Natural killer cell (primary cell): ENCODE results near the gene MAST4. TPM values are rescaled to one million over a fixed set of nuclear protein-coding genes. Genes with fewer than 3 reads are reported as not detected.

Source experiments
- ATAC-seq, 3 donors: fragments of 150-1000 bp in 2 of 3; fragments of 200-7000 bp in 1 of 3; cut with Tn5 transposase; 1 replicate in 1 of 3; 2 replicates in 2 of 3; pipeline ENCODE4 v1.10.0; 2021; ENCODE audit warnings: mild to moderate bottlenecking in 2 of 3, moderate library complexity in 2 of 3
- DNase-seq, 2 donors: peaks; one replicate each; pipeline versions ENCODE4 v3.0.0 to v3.0.0-alpha.2; 2013 to 2021; ENCODE audit warnings: mixed read lengths in 1 of 2
- H3K27ac ChIP-seq: one replicate; pipeline ENCODE4 v1.5.1; 2013; ENCODE audit warnings: mild to moderate bottlenecking, low read length
- H3K27me3 ChIP-seq: one replicate; pipeline ENCODE4 v1.6.1; 2013; ENCODE audit warnings: low read length; ENCODE audit not compliant: control insufficient read depth, insufficient read depth
- H3K36me3 ChIP-seq: one replicate; pipeline ENCODE4 v1.6.1; 2013; ENCODE audit warnings: low read length; ENCODE audit not compliant: control insufficient read depth, insufficient read depth
- H3K4me1 ChIP-seq: one replicate; pipeline ENCODE4 v1.6.1; 2013; ENCODE audit warnings: low read length; ENCODE audit not compliant: control insufficient read depth, insufficient read depth
- H3K4me3 ChIP-seq: one replicate; pipeline ENCODE4 v1.5.1; 2013; ENCODE audit warnings: low read length
- H3K9me3 ChIP-seq: one replicate; pipeline ENCODE4 v1.6.1; 2013; ENCODE audit warnings: low read length; ENCODE audit not compliant: control insufficient read depth, insufficient read depth
- H3K27ac Mint-ChIP-seq, 2 donors: one replicate each; pipeline ENCODE4 v1.8.0; 2022; ENCODE audit warnings: mild to moderate bottlenecking in 2 of 2, mixed read lengths in 2 of 2, moderate library complexity in 1 of 2
- H3K27me3 Mint-ChIP-seq, 2 donors: one replicate each; pipeline ENCODE4 v1.8.0; 2022; ENCODE audit warnings: low read depth in 2 of 2, mixed read lengths in 2 of 2
- H3K36me3 Mint-ChIP-seq: one replicate; pipeline ENCODE4 v1.8.0; 2022; ENCODE audit warnings: mixed read lengths
- H3K4me1 Mint-ChIP-seq, 2 donors: one replicate each; pipeline ENCODE4 v1.8.0; 2022; ENCODE audit warnings: mixed read lengths in 2 of 2
- H3K4me3 Mint-ChIP-seq: one replicate; pipeline ENCODE4 v1.8.0; 2022; ENCODE audit warnings: mild to moderate bottlenecking, moderate library complexity, mixed read lengths
- H3K9me3 Mint-ChIP-seq, 2 donors: one replicate each; pipeline ENCODE4 v1.8.0; 2022; ENCODE audit warnings: mixed read lengths in 2 of 2
- WGBS: methylation state at CpG from one replicate; pipeline ENCODE4 v1.1.7; 2013; ENCODE audit warnings: missing lambda C conversion rate; ENCODE audit not compliant: insufficient coverage; 5-methylcytosine and 5-hydroxymethylcytosine counted together
- intact Hi-C: fragments of 100-400 bp; cut with micrococcal nuclease; formaldehyde crosslinking; loops from one replicate; pipeline ENCODE4 v1.14.2; 2022
- total RNA-seq, 4 donors: library from RNA; stranded (reverse); fragments of 120-200 nt in 1 of 4; gene quantifications; one replicate each; pipeline versions ENCODE4 v1.2.3 to v1.2.4, GENCODE V29; 2013 to 2022
- TF ChIP-seq, protein P1 (sequence below): fragments of 200-600 bp; IDR thresholded peaks from one replicate; pipeline ENCODE4 v1.8.0; 2022; ENCODE audit warnings: antibody characterized with exemption

MAST4 gene
- total RNA-seq, 3 donors from 2014 or later (not counting 1 experiment from before 2014, with no cell fraction given), result 6.5 to 14.1 (median 12.7) TPM

DNA sequence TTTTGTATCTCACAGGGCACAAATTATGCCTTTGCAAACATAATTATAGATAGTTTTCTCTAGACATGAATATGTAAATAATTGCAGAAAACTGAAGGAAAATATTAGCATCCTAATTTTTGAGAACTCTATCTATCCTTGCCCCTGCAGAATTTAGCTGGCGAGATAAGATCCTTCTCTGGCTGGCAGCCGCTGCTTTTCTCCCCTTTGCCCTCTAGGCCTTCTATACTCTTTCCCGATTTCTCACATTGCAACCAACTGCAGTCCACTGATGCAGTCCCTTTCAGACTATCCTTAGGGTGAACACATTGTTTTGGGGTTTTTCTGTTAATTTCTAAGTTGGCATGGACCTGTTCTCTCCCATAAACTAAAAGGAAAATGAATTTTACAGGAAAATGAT is 509.1 kb downstream of the MAST4 start:
- TF ChIP-seq, protein P1, sequence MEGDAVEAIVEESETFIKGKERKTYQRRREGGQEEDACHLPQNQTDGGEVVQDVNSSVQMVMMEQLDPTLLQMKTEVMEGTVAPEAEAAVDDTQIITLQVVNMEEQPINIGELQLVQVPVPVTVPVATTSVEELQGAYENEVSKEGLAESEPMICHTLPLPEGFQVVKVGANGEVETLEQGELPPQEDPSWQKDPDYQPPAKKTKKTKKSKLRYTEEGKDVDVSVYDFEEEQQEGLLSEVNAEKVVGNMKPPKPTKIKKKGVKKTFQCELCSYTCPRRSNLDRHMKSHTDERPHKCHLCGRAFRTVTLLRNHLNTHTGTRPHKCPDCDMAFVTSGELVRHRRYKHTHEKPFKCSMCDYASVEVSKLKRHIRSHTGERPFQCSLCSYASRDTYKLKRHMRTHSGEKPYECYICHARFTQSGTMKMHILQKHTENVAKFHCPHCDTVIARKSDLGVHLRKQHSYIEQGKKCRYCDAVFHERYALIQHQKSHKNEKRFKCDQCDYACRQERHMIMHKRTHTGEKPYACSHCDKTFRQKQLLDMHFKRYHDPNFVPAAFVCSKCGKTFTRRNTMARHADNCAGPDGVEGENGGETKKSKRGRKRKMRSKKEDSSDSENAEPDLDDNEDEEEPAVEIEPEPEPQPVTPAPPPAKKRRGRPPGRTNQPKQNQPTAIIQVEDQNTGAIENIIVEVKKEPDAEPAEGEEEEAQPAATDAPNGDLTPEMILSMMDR, result no peak
- WGBS, result 95% methylated on average over 3 of the region's 3 CpGs
- H3K36me3 Mint-ChIP-seq, result no peaks in the 10 kb centered on the region

DNA sequence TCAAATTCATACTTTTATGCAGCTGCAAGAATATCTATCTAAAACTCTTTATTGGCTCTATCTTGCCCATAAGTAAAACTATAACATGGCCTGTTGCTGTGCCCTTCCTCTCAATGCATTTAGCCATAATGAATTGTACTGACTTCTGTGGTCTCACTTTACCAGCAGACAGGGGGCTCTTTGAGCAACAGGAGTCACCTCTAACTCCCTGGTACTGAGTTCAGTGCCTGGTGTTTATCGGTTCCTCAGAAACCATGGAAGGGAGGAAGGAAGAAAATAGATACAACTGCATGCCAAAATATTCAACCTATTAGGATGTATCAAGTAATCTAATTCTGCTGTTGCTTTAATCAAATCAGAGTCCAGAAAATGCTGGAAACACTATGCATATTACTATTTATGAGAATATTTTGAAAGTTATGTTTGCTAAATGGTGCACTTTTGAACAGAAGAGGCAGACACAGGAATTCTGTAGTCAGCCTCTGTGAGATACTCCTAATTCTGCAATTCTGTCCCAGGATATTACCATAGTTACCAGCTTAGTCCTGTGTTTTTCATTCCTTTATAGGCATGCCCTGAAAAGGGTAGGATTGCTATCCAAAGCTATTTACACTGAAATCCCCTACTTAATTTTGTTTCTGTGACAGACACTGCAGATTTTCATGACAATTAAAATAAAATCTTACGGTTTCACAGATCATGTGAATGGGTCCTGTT is 510.6 kb downstream of the MAST4 start:
- H3K4me3 Mint-ChIP-seq, result no peak overlapping the region
- H3K9me3 Mint-ChIP-seq, result no peaks in the 10 kb centered on the region
- no peak overlapping the region for H3K27ac Mint-ChIP-seq
- no peak for ATAC-seq
- Histone ChIP-seq H3K27ac (no peak overlapping the region), H3K4me3 (no peak overlapping the region), H3K36me3 (peaks cover 2% of the 10 kb centered on the region), H3K27me3 (no peaks in the 10 kb centered on the region), H3K9me3 (no peaks in the 10 kb centered on the region), H3K4me1 (no peaks in the 10 kb centered on the region)
- TF ChIP-seq, protein P1, result no peak
- no peaks in the 10 kb centered on the region for H3K36me3 Mint-ChIP-seq
- H3K4me1 Mint-ChIP-seq, result no peaks in the 10 kb centered on the region
- DNase-seq, result no peak
- H3K27me3 Mint-ChIP-seq, result no peaks in the 10 kb centered on the region
- 100% methylated on average over 1 of the region's 2 CpGs for WGBS
- intact Hi-C loops, result no loop called here

More for the DNA sequence above, 509.1 kb downstream of the MAST4 start:
- no peaks in the 10 kb centered on the region for H3K27me3 ChIP-seq
- no peak overlapping the region for H3K4me3 ChIP-seq
- H3K27ac ChIP-seq, result no peak overlapping the region
- no peak for DNase-seq
- ATAC-seq, result no peak
- Mint-ChIP-seq H3K27ac (no peak overlapping the region), H3K4me3 (no peak overlapping the region), H3K27me3 (no peaks in the 10 kb centered on the region), H3K9me3 (no peaks in the 10 kb centered on the region), H3K4me1 (no peaks in the 10 kb centered on the region)
- H3K4me1 ChIP-seq, result no peaks in the 10 kb centered on the region
- H3K9me3 ChIP-seq, result no peaks in the 10 kb centered on the region
- intact Hi-C loops, result no loop called here
- no peaks in the 10 kb centered on the region for H3K36me3 ChIP-seq

DNA sequence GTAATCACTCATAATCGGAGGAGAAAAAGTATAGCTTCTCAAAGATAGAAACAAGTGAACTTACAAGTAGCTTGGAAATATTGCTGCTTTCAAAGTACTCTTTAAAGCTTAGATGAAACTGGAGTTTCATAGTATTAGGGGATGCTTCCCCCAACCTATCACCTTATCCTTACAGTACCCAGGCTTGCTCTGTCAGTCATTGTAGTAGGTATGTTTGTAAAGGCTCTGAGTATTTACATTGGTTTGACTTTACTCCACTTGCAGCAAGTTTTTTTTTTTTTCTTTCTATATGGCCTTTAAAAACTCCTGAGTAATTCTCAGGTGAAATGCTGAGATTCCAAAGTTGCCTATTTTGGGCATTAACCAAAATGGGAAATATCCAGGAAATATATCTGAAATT is 515.6 kb downstream of the MAST4 start:
- Mint-ChIP-seq H3K4me1 (no peaks in the 10 kb centered on the region), H3K36me3 (no peaks in the 10 kb centered on the region), H3K4me3 (no peak overlapping the region), H3K9me3 (no peaks in the 10 kb centered on the region), H3K27me3 (no peaks in the 10 kb centered on the region), H3K27ac (no peak overlapping the region)
- TF ChIP-seq, protein P1, result no peak
- Histone ChIP-seq H3K36me3 (peaks cover 2% of the 10 kb centered on the region), H3K27ac (no peak overlapping the region), H3K4me1 (no peaks in the 10 kb centered on the region), H3K4me3 (no peak overlapping the region), H3K9me3 (no peaks in the 10 kb centered on the region), H3K27me3 (no peaks in the 10 kb centered on the region)
- WGBS, result no CpG with 5 or more reads among the region's 1 CpG
- intact Hi-C loops, result no loop called here
- ATAC-seq, result no peak
- no peak for DNase-seq

DNA sequence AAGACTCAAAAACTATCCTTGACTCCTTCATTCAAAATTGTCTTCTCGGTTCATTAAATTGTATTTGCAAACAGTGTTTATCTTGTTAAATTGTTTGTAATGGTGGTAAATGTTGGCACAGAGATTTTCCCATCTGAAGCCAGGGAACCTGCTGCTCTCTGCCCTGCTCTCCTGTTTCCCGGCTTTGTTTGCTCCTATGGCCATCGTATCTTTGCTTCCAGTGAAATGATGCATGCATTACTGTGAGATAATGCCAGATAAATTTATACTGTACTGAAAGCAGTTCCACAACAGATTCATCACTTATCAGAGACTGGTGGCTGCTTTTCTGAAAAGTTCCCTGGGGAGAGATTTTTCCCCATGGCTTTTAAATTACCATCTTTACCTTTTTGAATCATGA is 519.1 kb downstream of the MAST4 start:
- Mint-ChIP-seq H3K9me3 (no peaks in the 10 kb centered on the region), H3K27me3 (no peaks in the 10 kb centered on the region), H3K36me3 (no peaks in the 10 kb centered on the region), H3K27ac (no peak overlapping the region), H3K4me1 (no peaks in the 10 kb centered on the region), H3K4me3 (no peak overlapping the region)
- Histone ChIP-seq H3K27ac (no peak overlapping the region), H3K36me3 (peaks cover 2% of the 10 kb centered on the region), H3K27me3 (no peaks in the 10 kb centered on the region), H3K9me3 (no peaks in the 10 kb centered on the region), H3K4me3 (no peak overlapping the region), H3K4me1 (no peaks in the 10 kb centered on the region)
- DNase-seq (no peak), ATAC-seq (no peak)
- intact Hi-C loops, result no loop called here
- 85% methylated on average over 2 of the region's 3 CpGs for WGBS
- TF ChIP-seq, protein P1, result no peak
